HG03520 (cell line): Measurements from ENCODE around the gene SNTB2.
"Not testable (repeated sequence)": the region's sequence is repeated elsewhere in the genome, so short reads cannot be mapped to it uniquely, and the experiment has no call there.

Experiments used
- ATAC-seq: cut with Tn5 transposase; IDR thresholded peaks from one replicate; pipeline ENCODE4 v1.9.1; 2021; ENCODE audit warnings: mild to moderate bottlenecking, moderate library complexity; ENCODE audit not compliant: unreplicated experiment

Gene SNTB2

GRCh38 chr16:69283851-69284250 is 96.9 kb downstream of the SNTB2 start:
- no peak for ATAC-seq

DNA sequence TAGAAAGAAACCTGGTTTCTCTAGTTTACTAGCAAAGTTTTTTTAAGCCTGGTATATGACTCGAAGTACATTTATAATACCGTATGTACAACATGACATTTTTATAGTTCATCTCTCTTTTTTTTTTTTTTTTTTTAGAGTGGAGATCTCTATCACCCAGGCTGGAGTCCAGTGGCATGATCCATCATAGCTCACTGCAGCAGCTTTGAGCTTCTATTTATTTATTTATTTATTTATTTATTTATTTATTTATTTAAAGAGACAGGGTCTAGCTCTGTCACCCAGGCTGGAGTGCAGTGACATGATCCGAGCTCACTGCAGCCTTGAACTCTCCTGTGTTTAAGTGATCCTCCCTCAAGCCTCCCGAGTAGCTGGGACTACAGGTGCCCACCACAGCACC is 98.3 kb downstream of the SNTB2 start:
- ATAC-seq, result no peak

GRCh38 chr16:69286941-69287713 is 100.2 kb downstream of the SNTB2 start:
- no peak for ATAC-seq

DNA sequence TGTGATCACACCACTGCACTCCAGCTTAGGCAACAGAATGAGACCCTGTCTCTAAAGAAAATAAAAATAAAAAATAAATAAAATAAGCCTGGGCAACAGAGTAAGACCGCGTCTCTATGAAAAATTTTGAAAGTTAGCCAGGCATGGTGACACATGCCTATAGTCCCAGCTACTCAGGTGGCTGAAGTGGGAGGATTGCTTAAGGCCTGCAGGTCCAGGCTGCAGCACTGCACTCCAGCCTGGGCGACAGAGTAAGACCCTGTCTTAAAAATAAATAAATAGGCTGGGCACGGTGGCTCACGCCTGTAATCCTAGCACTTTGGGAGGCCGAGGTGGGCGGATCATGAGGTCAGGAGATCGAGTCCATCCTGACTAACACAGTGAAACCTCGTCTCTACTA is 104.7 kb downstream of the SNTB2 start:
- not testable (repeated sequence) for ATAC-seq

GRCh38 chr16:69293401-69293800 is 106.4 kb downstream of the SNTB2 start:
- no peak for ATAC-seq

DNA sequence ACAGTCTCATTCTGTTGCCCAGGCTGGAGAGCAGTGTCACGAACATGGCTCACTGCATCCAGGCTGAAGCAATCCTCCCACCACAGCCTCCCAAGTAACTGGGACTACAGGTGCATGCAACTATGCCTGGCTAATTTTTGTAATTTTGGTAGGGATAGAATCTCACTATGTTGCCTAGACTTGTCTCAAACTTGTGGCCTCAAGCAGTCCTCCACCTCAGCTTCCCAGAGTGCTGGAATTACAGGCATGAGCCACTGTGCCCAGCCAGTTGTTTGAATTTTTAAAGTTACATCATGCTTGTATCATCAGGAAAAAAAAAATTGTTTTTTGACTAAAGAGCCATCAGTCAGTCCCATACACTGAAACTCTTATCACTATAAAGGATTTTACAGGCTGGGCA is 107.1 kb downstream of the SNTB2 start:
- no peak for ATAC-seq

GRCh38 chr16:69296771-69297170 is 109.8 kb downstream of the SNTB2 start:
- not testable (repeated sequence) for ATAC-seq

GRCh38 chr16:69298261-69298660 is 111.3 kb downstream of the SNTB2 start:
- no peak for ATAC-seq

DNA sequence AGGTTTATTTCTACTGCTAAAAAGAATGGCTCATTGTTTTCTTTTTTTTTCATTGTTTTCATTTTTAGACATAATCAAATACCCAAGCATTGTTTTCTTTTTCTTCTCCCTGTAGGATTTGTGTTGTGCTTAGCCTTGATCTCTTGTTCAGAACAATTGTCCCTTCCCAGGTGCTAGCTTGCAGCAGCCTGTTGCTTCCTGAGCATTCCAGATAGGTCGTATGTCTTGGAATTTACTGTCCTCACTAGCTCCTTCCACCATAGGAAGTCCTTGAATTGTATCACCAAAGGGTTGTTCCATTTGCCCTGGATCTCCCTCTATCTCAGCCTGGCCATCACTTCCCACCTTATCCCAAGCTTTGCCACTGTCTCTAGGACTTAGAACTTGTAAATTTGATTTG is 114.2 kb downstream of the SNTB2 start:
- no peak for ATAC-seq

DNA sequence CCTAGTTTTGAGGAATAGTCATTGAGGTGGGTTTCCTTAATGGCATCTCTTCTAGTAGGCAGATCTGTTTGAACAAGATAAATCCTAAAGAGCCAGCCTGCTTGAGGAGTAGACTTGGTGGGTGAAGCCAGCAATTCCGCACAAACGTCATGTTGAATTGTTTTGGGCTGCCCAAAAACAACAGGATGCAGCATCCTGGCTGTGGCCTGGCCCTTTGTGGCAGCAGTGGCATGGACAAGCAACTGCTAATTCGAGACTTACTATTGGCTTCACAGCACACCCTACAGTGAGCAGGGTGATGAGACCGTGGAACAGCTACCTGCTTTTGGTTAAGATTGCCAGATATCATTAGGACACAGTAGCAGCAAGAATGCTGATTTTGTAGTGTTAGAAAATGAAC is 114.9 kb downstream of the SNTB2 start:
- no peak for ATAC-seq

- no peak for ATAC-seq
Measured at GRCh38 chr16:69302301-69302700, 115.3 kb downstream of the SNTB2 start.

GRCh38 chr16:69306031-69306430 is 119.1 kb downstream of the SNTB2 start:
- no peak for ATAC-seq

- no peak for ATAC-seq
Measured at GRCh38 chr16:69307091-69307490, 120.1 kb downstream of the SNTB2 start.

DNA sequence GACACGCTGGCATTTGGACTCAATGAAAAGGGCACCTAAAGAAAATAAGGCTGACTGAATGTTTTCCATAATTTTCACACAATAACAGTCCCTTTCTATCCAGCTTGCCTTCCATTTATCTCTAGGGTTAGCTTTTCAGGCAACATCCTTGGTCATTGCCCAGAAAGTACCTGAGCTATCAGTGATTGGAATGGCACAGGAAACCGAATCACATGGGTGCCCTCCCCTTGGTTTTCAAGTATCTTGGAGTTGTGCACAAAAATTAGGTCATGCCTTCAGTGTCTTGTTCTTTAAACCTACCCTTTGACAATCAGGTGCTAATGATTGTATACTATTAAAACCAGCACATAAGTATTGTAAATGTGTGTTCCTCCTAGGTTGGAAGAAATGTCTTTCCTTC is 120.9 kb downstream of the SNTB2 start:
- no peak for ATAC-seq

DNA sequence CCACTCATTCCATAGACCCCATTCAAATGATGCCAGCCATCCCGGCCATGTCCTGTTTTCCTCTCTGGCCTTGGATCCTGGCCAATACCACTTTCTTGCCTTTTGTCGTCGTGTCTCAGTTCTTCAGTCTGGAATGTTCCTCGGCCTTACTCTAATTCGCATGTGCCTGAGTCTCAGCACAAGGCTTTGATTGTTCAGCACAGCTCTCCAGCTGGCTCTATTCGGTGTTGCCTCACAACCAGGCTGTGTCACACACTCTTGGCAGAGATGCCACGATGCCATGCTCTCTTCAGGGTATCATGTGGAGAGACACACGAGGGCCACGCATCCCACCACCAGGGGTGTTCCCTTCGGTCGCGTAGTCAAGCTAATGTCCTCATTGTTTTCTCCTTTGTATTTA is 122.4 kb downstream of the SNTB2 start:
- no peak for ATAC-seq

GRCh38 chr16:69310653-69311532 is 123.9 kb downstream of the SNTB2 start, which contains the start of gene VPS4A:
Gene VPS4A, plus strand, starts transcription at chr16:69311350. Its CDS starts 162 bp downstream, at chr16:69311512.
- peak; percentile 91 for ATAC-seq

- peak; percentile 34 for ATAC-seq
Measured at GRCh38 chr16:69311533-69312387, 124.8 kb downstream of the SNTB2 start.

GRCh38 chr16:69313469-69313868 is 126.5 kb downstream of the SNTB2 start:
- ATAC-seq, result no peak

DNA sequence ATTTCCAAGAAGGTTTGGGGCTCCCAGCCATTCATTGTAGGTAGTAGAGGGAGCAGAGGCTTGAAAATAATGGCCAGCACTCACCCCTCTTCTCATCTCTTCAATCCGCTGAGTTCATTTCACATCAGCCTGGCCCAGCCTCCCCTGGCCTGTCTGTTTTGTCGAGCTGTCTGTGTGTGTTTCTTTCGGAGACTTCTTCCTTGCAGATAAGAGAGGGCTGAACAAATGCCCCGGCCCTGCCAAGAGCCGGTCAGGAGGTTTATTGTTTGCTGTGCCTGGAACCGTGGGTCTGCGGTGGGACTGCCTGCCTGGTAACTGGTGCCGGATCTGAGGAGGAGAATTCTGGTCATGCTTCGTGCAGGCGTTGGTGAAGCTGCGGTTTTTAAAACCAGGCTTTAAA is 127.6 kb downstream of the SNTB2 start:
- ATAC-seq, result no peak

GRCh38 chr16:69315486-69316311 is 128.7 kb downstream of the SNTB2 start:
- no peak for ATAC-seq
